Right cardiac atrium (tissue), 5 donors: ENCODE data around the gene PPP1R9B. TPM values are rescaled to one million over a fixed set of nuclear protein-coding genes. Genes with fewer than 3 reads are reported as not detected.

Experiments used
- ATAC-seq, 2 donors: fragments of 200-7000 bp; cut with Tn5 transposase; one replicate each; pipeline versions ENCODE4 v1.8.0 to v1.9.1; 2020; ENCODE audit warnings: moderate library complexity in 2 of 2, mild to moderate bottlenecking in 1 of 2
- DNase-seq, 3 donors: peaks; one replicate each; pipeline ENCODE4 v3.0.0-alpha.2; 2020
- H3K27ac ChIP-seq: one replicate; pipeline ENCODE4 v1.5.1; 2013; ENCODE audit warnings: mild to moderate bottlenecking, low read length, control low read depth, moderate library complexity
- H3K27me3 ChIP-seq: one replicate; pipeline ENCODE4 v1.6.1; 2013; ENCODE audit not compliant: control insufficient read depth, insufficient read depth
- H3K4me1 ChIP-seq: one replicate; pipeline ENCODE4 v1.6.1; 2013; ENCODE audit warnings: low read length; ENCODE audit not compliant: control insufficient read depth, insufficient read depth
- H3K4me3 ChIP-seq: one replicate; pipeline ENCODE4 v1.5.1; 2013; ENCODE audit warnings: low read length, control low read depth
- H3K9me3 ChIP-seq: one replicate; pipeline ENCODE4 v1.6.1; 2013; ENCODE audit warnings: low read length; ENCODE audit not compliant: control insufficient read depth
- WGBS: extraction: QIAGEN DNeasy Blood & Tissue Kit; methylation state at CpG from one replicate; pipeline ENCODE4 v1.1.7; 2013; 5-methylcytosine and 5-hydroxymethylcytosine counted together
- intact Hi-C, 4 donors: fragments of 100-400 bp; cut with DNase I; formaldehyde crosslinking; loops; one replicate each; pipeline versions ENCODE4 v1.11.0 to v1.14.0; 2022 to 2023
- polyA plus RNA-seq: library from polyadenylated mRNA; stranded (reverse); fragments of 200-250 nt; gene quantifications from one replicate; pipeline ENCODE4 v1.2.3, GENCODE V29; 2013
- total RNA-seq, 4 donors: library from RNA; stranded (reverse); fragmentation: NEBNext Ultra II Directional; extraction: Animal tissue kit (Norgen Biotek cat#: 25700); gene quantifications; one replicate each; pipeline ENCODE4 v1.2.1, GENCODE V29; 2021
- donor health status: healthy with polysubstance abuse.
- donor health status: DM: no; HTN: yes; CAD: no.
- donor health status: DM: no; HTN: no; CAD: no.
- donor health status: DM: no; HTN: yes; CAD: no; lungs with severe emphysema.
- donor health status: DM: yes; HTN: yes; CAD: no.

Gene PPP1R9B
- total and polyA plus RNA-seq, 5 donors: 26.5 to 40.7 (median 34.4) TPM

DNA sequence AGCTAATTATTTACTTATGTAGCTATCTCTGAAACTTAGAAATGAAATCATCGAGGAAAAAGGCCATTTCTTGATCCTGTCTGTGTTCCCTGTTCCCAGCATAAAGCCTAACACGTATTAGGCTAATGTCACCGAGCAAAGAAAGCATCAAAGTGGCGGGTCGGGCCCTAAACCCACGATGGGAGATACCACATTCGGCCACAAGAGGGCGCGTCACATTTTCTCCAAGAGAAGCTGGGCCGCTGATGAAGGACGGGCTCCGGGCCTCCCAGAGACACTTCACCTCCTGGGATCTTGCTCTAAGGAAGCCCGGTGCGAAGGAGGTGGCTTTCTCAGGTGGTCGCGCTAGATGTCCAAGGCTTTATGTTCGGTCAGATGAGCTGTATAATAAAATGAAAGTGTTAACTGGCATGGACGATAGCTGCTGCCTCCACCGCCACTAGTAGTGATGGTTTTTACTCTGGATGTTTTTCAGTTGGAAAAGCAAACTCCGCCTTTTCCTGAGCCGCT is 56.2 kb downstream of the PPP1R9B start:
- WGBS: under 1% methylated on average over 21 of the region's 21 CpGs
- peak overlapping the region; percentile 90 for H3K27ac ChIP-seq
- intact Hi-C loops: loop anchor here (5.0 to 10.0 kb wide), 3 partner anchors 61 to 201 kb away; partner anchors contain the start of gene PPP1R9B (in 1 of the 4)
- DNase-seq (peak; percentile 89 to 97 (median 95)), ATAC-seq (peak; percentile 75 to 76)
- peak overlapping the region; percentile 64 for H3K4me3 ChIP-seq
- peaks cover 2% of the 10 kb centered on the region for H3K4me1 ChIP-seq
- H3K9me3 ChIP-seq: no peaks in the 10 kb centered on the region
- H3K27me3 ChIP-seq: no peaks in the 10 kb centered on the region

GRCh38 chr17:50093807-50094206 is 56.7 kb downstream of the PPP1R9B start:
- no peak for DNase-seq
- intact Hi-C loops: loop anchor here (5.0 to 10.0 kb wide), 3 partner anchors 61 to 201 kb away; partner anchors contain the start of gene PPP1R9B (in 1 of the 4)

DNA sequence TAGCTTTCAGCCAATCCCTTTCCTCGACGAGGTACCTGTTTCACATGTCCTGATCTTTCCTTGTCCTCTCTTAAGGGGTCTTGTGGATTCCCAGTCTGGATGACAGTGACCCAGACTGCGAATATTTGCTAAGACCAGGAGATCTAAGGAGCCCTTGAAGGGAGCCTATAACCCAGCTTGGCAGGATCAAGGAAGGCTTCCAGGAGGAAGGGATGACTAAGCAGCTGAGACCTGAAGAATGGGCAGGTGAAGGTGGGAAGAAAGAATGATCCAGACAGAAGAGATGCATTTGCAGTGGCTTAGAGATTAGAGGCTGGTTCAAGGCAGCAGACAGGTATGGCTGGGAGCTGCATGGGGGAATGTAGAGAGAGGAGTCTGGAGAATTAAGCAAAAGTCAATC is 57.2 kb downstream of the PPP1R9B start:
- ATAC-seq (no peak), DNase-seq (no peak)
- Histone ChIP-seq H3K27me3 (no peaks in the 10 kb centered on the region), H3K4me3 (no peak overlapping the region), H3K9me3 (no peaks in the 10 kb centered on the region), H3K27ac (no peak overlapping the region), H3K4me1 (peaks cover 2% of the 10 kb centered on the region)
- intact Hi-C loops: loop anchor here (5.0 to 10.0 kb wide), 3 partner anchors 62 to 202 kb away; partner anchors contain the start of gene PPP1R9B (in 1 of the 4)
- 91% methylated on average over 3 of the region's 3 CpGs for WGBS

More at GRCh38 chr17:50093807-50094206, 56.7 kb downstream of the PPP1R9B start:
- no peaks in the 10 kb centered on the region for H3K9me3 ChIP-seq
- no peak for ATAC-seq
- H3K27me3 ChIP-seq: no peaks in the 10 kb centered on the region
- 28% methylated on average over 3 of the region's 3 CpGs for WGBS
- H3K4me3 ChIP-seq: no peak overlapping the region
- no peak overlapping the region for H3K27ac ChIP-seq
- peaks cover 2% of the 10 kb centered on the region for H3K4me1 ChIP-seq

GRCh38 chr17:50091918-50092285 is 58.6 kb downstream of the PPP1R9B start:
- intact Hi-C loops: loop anchor here (5.0 to 10.0 kb wide), 3 partner anchors 63 to 203 kb away; partner anchors contain the start of gene PPP1R9B (in 1 of the 4)
- WGBS: 64% methylated on average over 2 of the region's 2 CpGs
- DNase-seq (peak in 1 of 3 donors; percentile 10), ATAC-seq (no peak)
- Histone ChIP-seq H3K4me1 (peaks cover 2% of the 10 kb centered on the region), H3K4me3 (no peak overlapping the region), H3K27me3 (no peaks in the 10 kb centered on the region), H3K27ac (no peak overlapping the region), H3K9me3 (no peaks in the 10 kb centered on the region)

GRCh38 chr17:50090971-50091917 is 59.2 kb downstream of the PPP1R9B start:
- 71% methylated on average over 15 of the region's 15 CpGs for WGBS
- H3K4me3 ChIP-seq: no peak overlapping the region
- no peak for ATAC-seq
- no peak overlapping the region for H3K27ac ChIP-seq
- DNase-seq: peak in 1 of 3 donors; percentile 35
- intact Hi-C loops: loop anchor here (5.0 to 10.0 kb wide), 3 partner anchors 64 to 204 kb away; partner anchors contain the start of gene PPP1R9B (in 1 of the 4)
- no peaks in the 10 kb centered on the region for H3K27me3 ChIP-seq
- H3K9me3 ChIP-seq: no peaks in the 10 kb centered on the region
- H3K4me1 ChIP-seq: no peaks in the 10 kb centered on the region

DNA sequence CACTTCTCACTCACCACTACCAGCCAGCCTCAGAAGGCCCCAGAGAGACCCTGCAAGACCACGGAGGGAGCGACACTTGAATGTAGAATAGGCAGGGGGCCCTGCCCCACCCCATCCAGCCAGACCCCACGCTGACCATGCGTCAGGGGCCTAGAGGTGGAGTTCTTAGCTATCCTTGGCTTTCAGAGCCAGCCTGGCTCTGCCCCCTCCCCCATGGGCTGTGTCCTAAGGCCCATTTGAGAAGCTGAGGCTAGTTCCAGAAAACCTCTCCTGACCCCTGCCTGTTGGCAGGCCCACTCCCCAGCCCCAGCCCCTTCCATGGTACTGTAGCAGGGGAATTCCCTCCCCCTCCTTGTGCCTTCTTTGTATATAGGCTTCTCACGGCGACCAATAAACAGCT is 60.4 kb downstream of the PPP1R9B start:
- ATAC-seq: no peak
- H3K27ac ChIP-seq: no peak overlapping the region
- no peaks in the 10 kb centered on the region for H3K27me3 ChIP-seq
- no peak for DNase-seq
- H3K9me3 ChIP-seq: no peaks in the 10 kb centered on the region
- no peaks in the 10 kb centered on the region for H3K4me1 ChIP-seq
- WGBS: 76% methylated on average over 6 of the region's 6 CpGs
- no peak overlapping the region for H3K4me3 ChIP-seq
- intact Hi-C loops: loop anchor here (5.0 to 10.0 kb wide), 3 partner anchors 63 to 205 kb away; partner anchors contain the start of gene PPP1R9B (in 1 of the 4)

DNA sequence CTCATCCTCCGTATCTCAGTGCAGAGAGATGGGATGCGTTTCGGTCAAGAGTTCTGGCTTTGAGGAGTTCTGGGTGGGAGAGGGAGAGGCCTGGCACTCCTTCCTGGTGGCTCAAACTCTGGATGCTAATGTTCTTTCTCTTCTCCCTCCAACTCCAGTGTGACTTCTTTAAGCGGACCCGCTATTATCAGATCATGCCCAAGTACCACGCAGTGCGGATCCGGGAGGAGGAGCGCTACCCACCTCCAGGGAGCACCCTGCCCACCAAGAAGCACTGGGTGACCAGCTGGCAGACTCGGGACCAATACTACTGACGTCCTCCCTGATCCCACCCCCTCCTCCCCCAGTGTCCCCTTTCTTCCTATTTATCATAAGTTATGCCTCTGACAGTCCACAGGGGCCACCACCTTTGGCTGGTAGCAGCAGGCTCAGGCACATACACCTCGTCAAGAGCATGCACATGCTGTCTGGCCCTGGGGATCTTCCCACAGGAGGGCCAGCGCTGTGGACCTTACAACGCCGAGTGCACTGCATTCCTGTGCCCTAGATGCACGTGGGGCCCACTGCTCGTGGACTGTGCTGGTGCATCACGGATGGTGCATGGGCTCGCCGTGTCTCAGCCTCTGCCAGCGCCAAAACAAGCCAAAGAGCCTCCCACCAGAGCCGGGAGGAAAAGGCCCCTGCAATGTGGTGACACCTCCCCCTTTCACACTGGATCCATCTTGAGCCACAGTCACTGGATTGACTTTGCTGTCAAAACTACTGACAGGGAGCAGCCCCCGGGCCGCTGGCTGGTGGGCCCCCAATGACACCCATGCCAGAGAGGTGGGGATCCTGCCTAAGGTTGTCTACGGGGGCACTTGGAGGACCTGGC is 61.3 kb downstream of the PPP1R9B start:
- no peaks in the 10 kb centered on the region for H3K4me1 ChIP-seq
- no peaks in the 10 kb centered on the region for H3K27me3 ChIP-seq
- H3K27ac ChIP-seq: no peak overlapping the region
- no peaks in the 10 kb centered on the region for H3K9me3 ChIP-seq
- DNase-seq: no peak
- WGBS: 79% methylated on average over 25 of the region's 25 CpGs
- no peak for ATAC-seq
- intact Hi-C loops: loop anchor here in 1 of 4 donors (2.0 to 10.0 kb wide), 2 partner anchors 62 to 224 kb away; no protein-coding TSS in a partner anchor
- no peak overlapping the region for H3K4me3 ChIP-seq

GRCh38 chr17:50087912-50088405 is 62.5 kb downstream of the PPP1R9B start:
- intact Hi-C loops: loop anchor here in 3 of 4 donors (2.0 to 10.0 kb wide), 2 partner anchors 61 to 223 kb away; no protein-coding TSS in a partner anchor
- H3K9me3 ChIP-seq: no peaks in the 10 kb centered on the region
- no peaks in the 10 kb centered on the region for H3K4me1 ChIP-seq
- 88% methylated on average over 19 of the region's 19 CpGs for WGBS
- H3K27ac ChIP-seq: no peak overlapping the region
- H3K27me3 ChIP-seq: no peaks in the 10 kb centered on the region
- DNase-seq (no peak), ATAC-seq (peak; percentile 15 to 30)
- H3K4me3 ChIP-seq: no peak overlapping the region

GRCh38 chr17:50087246-50087911 is 63.1 kb downstream of the PPP1R9B start:
- no peaks in the 10 kb centered on the region for H3K9me3 ChIP-seq
- peak; percentile 80 to 88 for ATAC-seq
- DNase-seq: peak; percentile 73 to 88 (median 85)
- no peaks in the 10 kb centered on the region for H3K4me1 ChIP-seq
- intact Hi-C loops: loop anchor here in 3 of 4 donors (2.0 to 10.0 kb wide), 2 partner anchors 61 to 223 kb away; no protein-coding TSS in a partner anchor
- 40% methylated on average over 10 of the region's 10 CpGs for WGBS
- H3K27ac ChIP-seq: no peak overlapping the region
- no peak overlapping the region for H3K4me3 ChIP-seq
- no peaks in the 10 kb centered on the region for H3K27me3 ChIP-seq
